Measurements from ENCODE around the gene DDX11. TPM values are rescaled to one million over a fixed set of nuclear protein-coding genes. Genes with fewer than 3 reads are reported as not detected.
"Not testable (repeated sequence)": the region's sequence is repeated elsewhere in the genome, so short reads cannot be mapped to it uniquely, and the experiment has no call there.

DDX11 gene
- 100 to 1,000 TPM; 121 to 131 TPM for total RNA-seq

GRCh38 chr12:31073527-31074332, at the start of gene DDX11:
Gene DDX11 (plus strand): TSS chr12:31073860. CDS start chr12:31078394, 4,534 bp downstream.
- not testable (repeated sequence) for H3K27me3 Mint-ChIP-seq, H3K9me3 Mint-ChIP-seq
- CTCF ChIA-PET = interaction anchor here (1.1 to 1.7 kb wide), 4 partner anchors 223 to 378 kb away, joined by 3 to 4 read pairs (median 4); partner anchors contain the start of gene IPO8
- Mint-ChIP-seq H3K36me3 (ENCODE audit: low read depth) (peaks cover 15% of the 10 kb centered on the region), H3K4me3 (peak within 1 kb of the TSS; percentile 86), H3K27ac (peak within 1 kb of the TSS; percentile 92), H3K4me1 (peaks cover 41% of the 10 kb centered on the region)
- POLR2A ChIA-PET = interaction anchor here (1.1 to 1.3 kb wide), 2 partner anchors 222 to 253 kb away, joined by 3 read pairs; partner anchors contain the start of gene SINHCAF
- DNase-seq = peak; percentile 95

GRCh38 chr12:31026202-31026601, 47.5 kb upstream of the DDX11 start:
- Mint-ChIP-seq H3K36me3 (ENCODE audit: low read depth) (no peaks in the 10 kb centered on the region), H3K4me1 (no peaks in the 10 kb centered on the region)

GRCh38 chr12:31027006-31027405, 46.7 kb upstream of the DDX11 start:
- H3K4me3 Mint-ChIP-seq; CTCF ChIA-PET; H3K4me1 Mint-ChIP-seq; H3K27ac Mint-ChIP-seq; H3K9me3 Mint-ChIP-seq; H3K36me3 Mint-ChIP-seq (ENCODE audit: low read depth); DNase-seq: not testable (repeated sequence)
- POLR2A ChIA-PET = interaction anchor here (1.1 kb wide), 1 partner anchor 15 kb away, joined by 3 read pairs; no protein-coding TSS in a partner anchor
- peaks cover 23% of the 10 kb centered on the region for H3K27me3 Mint-ChIP-seq

More at GRCh38 chr12:31026202-31026601, 47.5 kb upstream of the DDX11 start:
- DNase-seq = no peak
- POLR2A ChIA-PET = interaction anchor here (1.1 kb wide), 1 partner anchor 15 kb away, joined by 3 read pairs; no protein-coding TSS in a partner anchor
- Mint-ChIP-seq H3K27ac (no peak overlapping the region), H3K9me3 (no peaks in the 10 kb centered on the region), H3K27me3 (peaks cover 28% of the 10 kb centered on the region), H3K4me3 (no peak overlapping the region)
- CTCF ChIA-PET = no interaction called here

- Mint-ChIP-seq H3K27me3 (peaks cover 23% of the 10 kb centered on the region), H3K4me3 (no peak overlapping the region)
- DNase-seq = no peak
Measured at GRCh38 chr12:31029468-31029867, 44.2 kb upstream of the DDX11 start.

GRCh38 chr12:31029916-31030562, 43.6 kb upstream of the DDX11 start:
- POLR2A ChIA-PET = no interaction called here
- CTCF ChIA-PET = no interaction called here
- DNase-seq = no peak

More at GRCh38 chr12:31029468-31029867, 44.2 kb upstream of the DDX11 start:
- Mint-ChIP-seq H3K27ac (no peak overlapping the region), H3K4me1 (no peaks in the 10 kb centered on the region), H3K9me3 (no peaks in the 10 kb centered on the region), H3K36me3 (ENCODE audit: low read depth) (no peaks in the 10 kb centered on the region)
- ChIA-PET POLR2A (no interaction called here), CTCF (no interaction called here)

GRCh38 chr12:31031951-31032335, 41.7 kb upstream of the DDX11 start:
- H3K27ac Mint-ChIP-seq = no peak overlapping the region
- CTCF ChIA-PET = no interaction called here
- no peaks in the 10 kb centered on the region for H3K36me3 Mint-ChIP-seq (ENCODE audit: low read depth)
- H3K4me3 Mint-ChIP-seq = no peak overlapping the region
- H3K4me1 Mint-ChIP-seq = no peaks in the 10 kb centered on the region
- DNase-seq = no peak
- peaks cover 16% of the 10 kb centered on the region for H3K27me3 Mint-ChIP-seq
- POLR2A ChIA-PET = no interaction called here
- H3K9me3 Mint-ChIP-seq = no peaks in the 10 kb centered on the region

More at GRCh38 chr12:31029916-31030562, 43.6 kb upstream of the DDX11 start:
- no peak overlapping the region for H3K4me3 Mint-ChIP-seq
- no peaks in the 10 kb centered on the region for H3K36me3 Mint-ChIP-seq (ENCODE audit: low read depth)
- H3K4me1 Mint-ChIP-seq = no peaks in the 10 kb centered on the region
- peaks cover 20% of the 10 kb centered on the region for H3K27me3 Mint-ChIP-seq
- H3K27ac Mint-ChIP-seq = no peak overlapping the region
- H3K9me3 Mint-ChIP-seq = no peaks in the 10 kb centered on the region

GRCh38 chr12:31033146-31033545, 40.5 kb upstream of the DDX11 start:
- ChIA-PET POLR2A (no interaction called here), CTCF (no interaction called here)
- Mint-ChIP-seq H3K9me3 (no peaks in the 10 kb centered on the region), H3K4me1 (no peaks in the 10 kb centered on the region), H3K4me3 (no peak overlapping the region), H3K27me3 (peaks cover 16% of the 10 kb centered on the region), H3K36me3 (ENCODE audit: low read depth) (no peaks in the 10 kb centered on the region), H3K27ac (no peak overlapping the region)
- no peak for DNase-seq

- Mint-ChIP-seq H3K36me3 (ENCODE audit: low read depth) (no peaks in the 10 kb centered on the region), H3K4me1 (no peaks in the 10 kb centered on the region), H3K27ac (no peak overlapping the region), H3K4me3 (no peak overlapping the region), H3K9me3 (no peaks in the 10 kb centered on the region), H3K27me3 (peaks cover 16% of the 10 kb centered on the region)
- CTCF ChIA-PET = interaction anchor here (0.6 kb wide), 1 partner anchor 185 kb away, joined by 3 read pairs; no protein-coding TSS in a partner anchor
- no peak for DNase-seq
- POLR2A ChIA-PET = no interaction called here
Measured at GRCh38 chr12:31033681-31034080, 40.0 kb upstream of the DDX11 start.

- no peaks in the 10 kb centered on the region for H3K4me1 Mint-ChIP-seq
- no peak overlapping the region for H3K4me3 Mint-ChIP-seq
- H3K36me3 Mint-ChIP-seq (ENCODE audit: low read depth) = no peaks in the 10 kb centered on the region
- no peak for DNase-seq
- ChIA-PET POLR2A (no interaction called here), CTCF (no interaction called here)
- H3K27me3 Mint-ChIP-seq = peaks cover 20% of the 10 kb centered on the region
- no peak overlapping the region for H3K27ac Mint-ChIP-seq
- H3K9me3 Mint-ChIP-seq = no peaks in the 10 kb centered on the region
Measured at GRCh38 chr12:31034372-31034771, 39.3 kb upstream of the DDX11 start.

- no peak for DNase-seq
- Mint-ChIP-seq H3K4me3 (no peak overlapping the region), H3K9me3 (no peaks in the 10 kb centered on the region), H3K4me1 (no peaks in the 10 kb centered on the region), H3K36me3 (ENCODE audit: low read depth) (no peaks in the 10 kb centered on the region), H3K27me3 (peaks cover 20% of the 10 kb centered on the region), H3K27ac (no peak overlapping the region)
- ChIA-PET POLR2A (no interaction called here), CTCF (no interaction called here)
Measured at GRCh38 chr12:31035226-31035625, 38.4 kb upstream of the DDX11 start.

GRCh38 chr12:31035967-31036665, 37.5 kb upstream of the DDX11 start:
- CTCF ChIA-PET = no interaction called here
- no peak overlapping the region for H3K4me3 Mint-ChIP-seq
- peaks cover 22% of the 10 kb centered on the region for H3K27me3 Mint-ChIP-seq
- H3K9me3 Mint-ChIP-seq = no peaks in the 10 kb centered on the region
- H3K36me3 Mint-ChIP-seq (ENCODE audit: low read depth) = no peaks in the 10 kb centered on the region
- H3K27ac Mint-ChIP-seq = no peak overlapping the region
- no peaks in the 10 kb centered on the region for H3K4me1 Mint-ChIP-seq
- DNase-seq = no peak
- POLR2A ChIA-PET = no interaction called here

- Mint-ChIP-seq H3K36me3 (ENCODE audit: low read depth) (no peaks in the 10 kb centered on the region), H3K27me3 (peaks cover 22% of the 10 kb centered on the region), H3K4me3 (no peak overlapping the region), H3K27ac (no peak overlapping the region), H3K9me3 (no peaks in the 10 kb centered on the region), H3K4me1 (no peaks in the 10 kb centered on the region)
- ChIA-PET CTCF (no interaction called here), POLR2A (no interaction called here)
- DNase-seq = no peak
Measured at GRCh38 chr12:31037028-31037427, 36.6 kb upstream of the DDX11 start.

GRCh38 chr12:31037931-31038330, 35.7 kb upstream of the DDX11 start:
- DNase-seq = no peak
- no peaks in the 10 kb centered on the region for H3K4me1 Mint-ChIP-seq
- no peaks in the 10 kb centered on the region for H3K9me3 Mint-ChIP-seq
- no peak overlapping the region for H3K4me3 Mint-ChIP-seq
- peaks cover 15% of the 10 kb centered on the region for H3K27me3 Mint-ChIP-seq
- ChIA-PET CTCF (no interaction called here), POLR2A (no interaction called here)
- H3K36me3 Mint-ChIP-seq (ENCODE audit: low read depth) = no peaks in the 10 kb centered on the region
- H3K27ac Mint-ChIP-seq = no peak overlapping the region

Data from activated CD4-positive, alpha-beta memory T cell treated with anti-CD3 and anti-CD28 coated beads, Interleukin-2, amount 10 ng/mL, durations not matched to agents 7 days and 5 days (primary cell).